HG02981 (cell line): ENCODE data around the gene PYCARD.
"Not testable (repeated sequence)": the region's sequence is repeated elsewhere in the genome, so short reads cannot be mapped to it uniquely, and the experiment has no call there.

ENCODE experiments used
- ATAC-seq: cut with Tn5 transposase; IDR thresholded peaks from one replicate; pipeline ENCODE4 v1.9.1; 2021; ENCODE audit warnings: mild to moderate bottlenecking, moderate library complexity; ENCODE audit not compliant: unreplicated experiment

PYCARD gene

GRCh38 chr16:31191697-31192428 is 10.7 kb downstream of the PYCARD start:
- no peak for ATAC-seq

DNA sequence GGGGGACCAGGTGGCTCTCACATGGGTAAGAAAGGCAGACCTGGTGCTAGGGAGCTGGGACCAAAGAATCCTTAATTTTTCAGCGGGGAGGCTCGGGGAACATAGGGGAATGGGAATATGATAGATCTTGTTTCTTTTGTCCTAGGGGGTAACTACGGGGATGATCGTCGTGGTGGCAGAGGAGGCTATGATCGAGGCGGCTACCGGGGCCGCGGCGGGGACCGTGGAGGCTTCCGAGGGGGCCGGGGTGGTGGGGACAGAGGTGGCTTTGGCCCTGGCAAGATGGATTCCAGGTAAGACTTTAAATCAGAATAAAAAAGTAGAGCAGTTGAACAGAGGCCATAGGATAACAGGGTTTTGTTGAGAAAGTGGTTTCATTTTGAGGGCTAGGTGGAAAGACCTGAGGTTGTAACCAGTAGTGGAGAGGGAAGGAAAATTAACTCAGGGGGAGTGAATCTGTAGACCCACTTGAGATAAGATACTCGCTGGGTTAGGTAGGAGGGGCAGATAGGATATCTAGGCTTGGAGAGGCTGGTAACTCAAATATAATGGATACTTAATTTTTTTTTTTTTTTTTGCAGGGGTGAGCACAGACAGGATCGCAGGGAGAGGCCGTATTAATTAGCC is 11.6 kb downstream of the PYCARD start:
- ATAC-seq = no peak

DNA sequence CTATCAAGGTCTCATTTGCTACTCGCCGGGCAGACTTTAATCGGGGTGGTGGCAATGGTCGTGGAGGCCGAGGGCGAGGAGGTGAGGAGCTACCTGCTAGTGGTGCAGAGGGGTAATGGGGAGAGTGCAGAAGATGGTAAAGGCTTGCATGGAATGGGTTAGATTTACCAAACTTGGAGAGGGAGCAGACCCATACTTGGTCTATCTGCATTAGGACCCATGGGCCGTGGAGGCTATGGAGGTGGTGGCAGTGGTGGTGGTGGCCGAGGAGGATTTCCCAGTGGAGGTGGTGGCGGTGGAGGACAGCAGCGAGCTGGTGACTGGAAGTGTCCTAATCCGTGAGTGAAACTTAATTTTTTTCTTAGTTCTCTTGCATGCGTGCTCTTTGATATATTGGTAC is 12.5 kb downstream of the PYCARD start:
- ATAC-seq = no peak

GRCh38 chr16:31189412-31189778 is 13.2 kb downstream of the PYCARD start:
- ATAC-seq = no peak

DNA sequence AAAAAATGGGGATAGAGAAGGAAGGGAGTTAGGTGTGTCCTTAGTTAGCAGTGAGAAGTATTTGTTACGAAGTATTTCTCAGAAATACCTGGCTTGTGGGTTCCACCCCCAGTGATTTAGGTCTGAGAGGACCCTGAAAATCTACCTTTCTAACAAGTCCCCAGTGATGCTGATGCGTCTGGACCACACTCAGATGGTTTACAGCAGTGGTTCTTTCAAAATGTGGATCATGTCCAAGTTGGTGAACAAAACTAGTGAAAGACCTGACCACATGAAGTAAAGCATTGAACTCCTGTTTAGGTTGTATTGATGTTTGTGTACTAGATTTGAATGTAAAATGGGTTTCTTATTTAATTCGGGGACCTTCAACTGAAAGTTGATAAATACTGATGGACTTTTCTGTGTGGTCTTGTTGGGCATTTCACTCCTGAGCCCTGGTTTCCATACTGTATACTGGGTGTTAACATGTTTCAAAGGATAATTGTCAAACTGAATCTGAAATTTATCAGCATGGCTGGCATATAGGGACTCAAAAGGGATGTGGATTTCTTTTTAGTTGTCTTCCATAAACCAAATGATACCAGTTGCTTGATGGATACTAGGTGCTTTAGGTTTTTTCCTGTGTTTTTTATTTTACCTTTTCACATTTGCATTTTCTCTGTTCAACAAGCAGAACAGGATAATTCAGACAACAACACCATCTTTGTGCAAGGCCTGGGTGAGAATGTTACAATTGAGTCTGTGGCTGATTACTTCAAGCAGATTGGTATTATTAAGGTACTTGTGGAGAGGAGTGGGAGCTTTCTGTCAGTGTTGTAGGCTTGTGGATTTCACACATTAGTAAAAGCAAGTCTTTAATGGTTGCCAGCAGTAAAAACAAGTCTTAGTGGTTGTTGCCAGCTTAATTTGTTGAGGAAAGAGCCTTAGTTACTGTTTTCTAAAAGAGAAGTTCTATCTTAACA is 13.8 kb downstream of the PYCARD start:
- ATAC-seq = no peak

DNA sequence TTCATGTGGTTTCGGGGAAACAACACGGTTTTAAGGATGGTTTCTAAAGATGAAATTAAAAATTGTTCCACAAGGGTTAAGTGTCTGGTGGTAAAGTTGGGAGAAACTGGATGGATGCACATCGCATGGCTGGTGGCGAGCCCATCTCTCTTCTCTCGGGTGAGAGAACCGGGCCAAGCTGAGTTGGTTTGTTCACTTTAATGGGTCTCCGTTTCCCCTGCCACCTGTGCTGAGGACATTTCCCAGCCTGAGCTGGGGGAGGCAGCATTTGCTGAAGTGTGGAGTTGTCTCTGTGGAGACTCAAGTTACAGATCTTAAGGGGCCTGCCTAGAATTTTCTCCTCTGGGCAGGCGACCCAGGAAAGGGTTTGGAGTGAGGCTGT is 14.8 kb downstream of the PYCARD start:
- ATAC-seq = no peak

DNA sequence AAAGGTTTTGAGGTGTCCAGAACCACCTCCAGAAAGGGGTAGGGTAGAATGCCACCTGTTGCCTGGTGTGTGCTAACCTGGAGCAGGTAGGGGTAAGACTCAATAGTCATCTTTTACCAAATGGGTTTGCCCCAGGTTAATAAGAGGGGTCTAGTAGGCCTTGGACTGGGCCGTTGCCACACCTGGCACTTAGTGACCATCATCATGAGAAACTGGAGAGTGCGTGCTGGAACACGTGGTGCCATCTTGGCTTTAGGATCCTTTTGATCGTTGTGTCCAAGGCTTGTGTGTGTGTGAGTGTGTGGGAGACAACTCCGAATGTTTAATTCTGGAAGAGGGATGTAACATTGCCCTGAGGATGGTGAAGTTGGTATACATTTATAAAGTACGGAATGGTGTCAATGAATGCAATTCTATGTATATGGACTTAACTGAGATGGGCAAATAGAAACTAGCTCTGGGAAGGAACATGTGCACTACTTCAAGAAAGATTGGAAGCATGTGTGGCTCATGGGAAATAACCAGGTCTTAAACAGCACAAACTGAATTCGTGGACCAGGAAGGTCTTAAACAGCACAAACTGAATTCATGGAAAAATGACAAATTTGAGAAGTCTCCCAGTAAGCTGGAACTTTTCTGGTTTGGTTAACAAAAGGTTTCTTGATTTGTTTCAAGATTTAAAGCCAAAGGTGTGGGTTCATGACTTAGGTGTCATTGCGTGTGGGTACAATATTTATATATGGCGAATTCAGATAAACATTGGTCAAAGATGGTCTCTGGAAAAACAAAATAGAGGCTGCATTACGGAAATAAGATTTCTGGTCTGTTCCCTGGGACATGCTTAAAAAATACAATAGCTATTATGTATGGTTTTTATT is 15.4 kb downstream of the PYCARD start:
- no peak for ATAC-seq

- no peak for ATAC-seq
Measured at GRCh38 chr16:31186176-31186575, 16.4 kb downstream of the PYCARD start.

GRCh38 chr16:31185339-31185738 is 17.2 kb downstream of the PYCARD start:
- ATAC-seq = no peak

- no peak for ATAC-seq
Measured at GRCh38 chr16:31184888-31185287, 17.7 kb downstream of the PYCARD start.

- no peak for ATAC-seq
Measured at GRCh38 chr16:31183432-31184428, 18.8 kb downstream of the PYCARD start.

GRCh38 chr16:31182391-31182790 is 20.2 kb downstream of the PYCARD start:
- no peak for ATAC-seq

DNA sequence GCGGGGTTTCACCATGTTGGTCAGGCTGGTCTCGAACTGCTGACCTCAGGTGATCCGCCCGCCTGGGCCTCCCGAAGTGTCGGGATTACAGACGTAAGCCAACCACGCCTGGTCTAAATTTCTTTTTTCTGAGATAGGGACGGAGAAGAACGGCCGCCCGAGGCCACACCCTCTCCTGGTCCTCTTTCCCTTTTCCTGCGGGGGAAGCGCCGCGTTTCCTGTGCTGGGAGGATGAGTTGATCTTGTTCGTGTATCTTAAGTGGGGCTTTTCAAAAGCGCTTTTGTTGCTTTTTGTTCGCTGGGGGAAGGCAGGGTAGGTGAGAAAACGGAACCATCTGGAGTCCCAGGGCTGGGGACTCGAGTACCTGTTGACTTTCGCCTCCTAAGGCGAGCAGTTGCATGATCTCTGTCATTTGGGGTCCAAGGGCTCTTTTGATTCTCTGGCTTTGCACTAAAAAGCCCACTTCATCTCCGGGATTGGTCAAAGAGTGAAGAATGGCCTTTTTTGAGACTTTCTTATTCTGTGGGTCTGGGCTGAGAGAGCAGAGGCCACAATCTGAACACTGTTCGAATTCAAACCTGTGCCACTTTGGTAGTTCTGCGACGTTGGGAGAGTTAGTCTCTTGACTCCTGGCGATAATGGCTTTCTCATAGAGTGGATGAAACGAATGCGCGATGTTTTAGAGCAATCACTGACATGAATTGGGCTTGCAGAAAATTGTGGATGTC is 21.3 kb downstream of the PYCARD start:
- no peak for ATAC-seq

- peak; percentile 47 for ATAC-seq
Measured at GRCh38 chr16:31179747-31180459, 22.7 kb downstream of the PYCARD start, which contains the start of gene FUS. Gene FUS (plus strand): TSS chr16:31180139. CDS start chr16:31180215, 76 bp downstream.

GRCh38 chr16:31179219-31179746 is 23.3 kb downstream of the PYCARD start:
- no peak for ATAC-seq

GRCh38 chr16:31177136-31177535 is 25.4 kb downstream of the PYCARD start:
- no peak for ATAC-seq

DNA sequence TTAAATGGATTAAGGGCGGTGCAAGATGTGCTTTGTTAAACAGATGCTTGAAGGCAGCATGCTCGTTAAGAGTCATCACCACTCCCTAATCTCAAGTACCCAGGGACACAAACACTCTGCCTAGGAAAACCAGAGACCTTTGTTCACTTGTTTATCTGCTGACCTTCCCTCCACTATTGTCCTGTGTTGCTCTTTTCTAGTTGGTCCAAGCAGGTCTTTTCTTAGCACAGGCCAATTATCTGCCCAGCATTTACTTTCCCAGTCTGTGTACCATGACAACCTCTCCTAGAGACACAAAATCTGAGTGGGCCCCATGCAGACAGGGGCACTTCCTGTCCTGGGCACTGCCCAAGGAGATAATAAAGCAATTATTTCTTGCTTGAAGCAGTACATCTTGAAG is 32.5 kb downstream of the PYCARD start:
- not testable (repeated sequence) for ATAC-seq

DNA sequence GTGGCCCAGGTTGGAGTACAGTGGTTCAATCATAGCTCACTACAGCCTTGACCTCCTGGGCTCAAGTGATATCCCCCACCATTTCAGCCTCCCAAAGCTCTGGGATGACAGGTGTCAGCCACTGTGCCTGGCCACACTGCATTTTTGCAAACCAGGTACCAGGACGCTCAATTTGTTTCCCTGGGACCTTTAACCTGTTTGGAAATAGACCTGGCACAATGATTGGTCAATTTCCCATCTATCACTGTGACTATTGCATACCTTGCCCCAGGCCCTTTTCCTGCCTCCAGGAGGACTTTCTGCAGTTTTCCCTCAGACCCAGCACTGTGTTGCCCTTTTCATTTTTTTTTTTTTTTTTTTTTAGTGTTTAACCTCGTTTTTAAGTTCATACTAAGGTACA is 33.7 kb downstream of the PYCARD start:
- no peak for ATAC-seq
